C1 segment of cervical spinal cord (tissue), 14 donors: Measurements from ENCODE around the gene TBXA2R.
"Not testable (repeated sequence)": the region's sequence is repeated elsewhere in the genome, so short reads cannot be mapped to it uniquely, and the experiment has no call there.

Experiments
- DNase-seq, 14 donors: peaks; one replicate each; lab custom pipeline; 2025; lab: John Stamatoyannopoulos, UW

The TBXA2R gene

GRCh38 chr19:3606174-3606689 lies 443 bp downstream of the TBXA2R start:
- no peak for DNase-seq

DNA sequence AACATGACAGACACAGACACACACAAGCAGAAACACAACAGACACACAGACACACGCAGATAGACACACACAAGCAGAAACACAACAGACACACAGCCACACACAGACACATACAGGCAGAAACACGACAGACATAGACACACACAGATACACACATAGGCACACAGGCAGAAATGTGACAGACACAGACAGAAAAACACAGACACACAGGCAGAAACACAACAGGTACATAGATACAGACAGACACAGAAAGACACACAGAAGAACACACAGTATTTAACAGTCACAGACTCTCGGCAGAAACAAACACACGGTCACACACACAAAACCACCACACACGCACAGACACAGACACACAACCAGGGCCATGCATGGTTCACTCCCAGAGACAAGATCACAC lies 905 bp downstream of the TBXA2R start:
- no peak for DNase-seq

GRCh38 chr19:3605361-3605760 lies 1.3 kb downstream of the TBXA2R start:
- no peak for DNase-seq

- DNase-seq: no peak
Measured at GRCh38 chr19:3604987-3605343, 1.7 kb downstream of the TBXA2R start.

DNA sequence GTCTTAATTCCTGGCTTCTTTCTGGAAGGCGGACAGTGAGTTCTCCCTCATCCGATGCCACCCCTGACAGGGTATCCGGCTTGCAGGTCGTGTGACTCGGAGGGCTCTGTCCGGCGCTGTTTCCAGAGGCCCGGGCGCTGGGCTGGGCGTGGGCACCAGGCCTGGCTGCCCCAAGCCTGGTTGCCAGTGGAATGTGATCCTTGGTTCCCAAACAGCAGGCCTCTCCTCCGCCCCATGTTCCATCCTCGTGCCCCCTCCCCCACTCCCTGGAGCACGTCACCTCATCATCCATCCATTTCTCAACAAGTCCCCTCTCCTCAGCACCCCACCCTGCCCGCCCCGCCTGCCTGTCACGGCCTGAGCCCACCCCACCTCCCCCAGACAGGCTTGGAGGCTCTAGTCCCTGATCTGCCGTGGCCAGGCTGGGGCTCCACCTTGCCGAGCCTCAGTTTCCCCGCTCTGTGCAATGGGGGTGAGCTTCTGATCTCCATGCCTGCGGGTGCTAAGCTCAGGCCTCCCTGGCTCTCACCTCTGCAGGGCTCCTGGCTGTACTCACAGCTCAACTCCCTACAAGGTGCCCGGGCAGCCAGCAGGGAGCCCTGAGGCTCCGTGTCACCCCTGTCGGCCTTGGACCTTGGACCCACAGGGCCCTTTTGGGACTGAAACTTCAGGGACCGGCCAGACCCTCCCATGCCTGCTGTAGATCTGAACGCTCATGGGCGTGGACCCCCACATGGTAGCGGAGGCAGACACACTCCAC lies 2.3 kb downstream of the TBXA2R start:
- DNase-seq: no peak

GRCh38 chr19:3603121-3603811 lies 3.4 kb downstream of the TBXA2R start:
- DNase-seq: no peak

DNA sequence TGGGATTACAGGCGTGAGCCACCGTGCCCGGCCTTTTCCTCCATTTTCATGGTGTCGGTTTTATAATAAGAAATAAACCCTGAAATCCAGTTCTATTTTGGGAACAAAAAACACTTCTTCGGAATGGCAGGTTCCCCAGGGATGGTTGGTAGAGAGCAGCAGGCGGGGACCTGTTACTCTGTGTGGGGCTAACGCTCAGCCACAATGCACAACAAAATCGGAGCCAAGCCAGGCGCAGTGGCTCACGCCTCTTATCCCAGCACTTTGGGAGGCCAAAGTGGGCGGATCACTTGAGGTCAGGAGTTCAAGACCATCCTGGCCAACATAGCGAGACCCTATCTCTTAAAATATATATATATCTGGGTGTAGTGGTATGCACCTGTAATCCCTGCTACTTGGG lies 5.7 kb downstream of the TBXA2R start:
- no peak for DNase-seq

GRCh38 chr19:3599776-3600187 lies 6.9 kb downstream of the TBXA2R start:
- no peak for DNase-seq

GRCh38 chr19:3595521-3596061 lies 11.1 kb downstream of the TBXA2R start:
- no peak for DNase-seq

DNA sequence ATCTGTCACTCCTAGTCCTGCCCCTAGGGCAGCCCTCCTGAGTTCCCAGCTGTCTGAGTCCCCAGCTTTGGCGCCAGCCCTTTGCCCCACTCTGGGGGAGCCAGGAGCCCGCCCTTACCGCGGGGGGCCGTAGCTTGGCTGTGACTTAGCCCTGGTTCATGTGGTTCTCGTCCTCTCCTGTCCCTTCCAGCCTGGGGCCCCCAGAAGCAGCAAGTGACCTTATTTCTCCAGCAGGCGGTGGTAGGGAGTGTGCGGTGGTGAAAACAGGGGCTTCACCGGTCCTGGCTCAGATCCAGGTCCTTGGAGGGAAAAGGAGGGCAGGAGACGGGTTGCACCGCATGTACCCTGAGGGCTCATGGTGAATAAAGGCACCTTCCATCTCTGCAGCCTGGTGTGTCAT lies 13.5 kb downstream of the TBXA2R start:
- no peak for DNase-seq

DNA sequence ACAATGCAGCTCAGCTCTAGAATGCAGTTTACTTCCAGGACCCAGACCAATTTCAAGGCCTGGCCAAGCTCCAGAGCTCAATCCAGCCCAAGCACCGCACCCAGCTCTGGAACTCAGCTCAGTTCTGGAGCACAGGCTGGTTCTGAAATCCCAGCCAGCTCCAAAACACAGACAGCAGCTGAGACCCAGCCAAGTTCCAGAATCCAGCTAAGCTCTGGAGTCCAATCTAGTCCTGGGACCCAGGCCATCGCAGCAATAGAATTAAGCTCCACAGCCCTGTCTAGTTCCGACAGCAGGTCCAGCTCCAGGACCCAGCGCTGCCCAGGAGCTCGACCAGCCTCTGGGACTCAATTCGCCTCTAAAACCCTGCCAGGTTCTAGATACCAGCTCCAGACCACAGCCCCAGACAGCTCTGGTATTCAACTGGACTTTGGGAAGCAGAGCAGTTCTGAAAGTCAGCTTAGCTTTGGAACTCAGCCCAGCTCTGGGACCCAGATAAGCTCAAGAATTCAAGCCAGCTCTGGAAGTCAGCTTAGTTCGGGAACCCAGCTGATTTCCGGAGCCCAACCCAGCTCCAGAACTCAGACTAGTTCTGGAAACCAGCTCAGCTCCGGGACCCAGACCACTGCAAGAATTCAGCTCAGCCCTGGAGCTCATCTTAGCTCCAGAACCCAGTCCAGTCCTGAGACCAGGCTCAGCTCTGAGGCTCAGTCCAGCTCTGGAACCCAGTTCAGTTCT lies 14.6 kb downstream of the TBXA2R start:
- DNase-seq: no peak

DNA sequence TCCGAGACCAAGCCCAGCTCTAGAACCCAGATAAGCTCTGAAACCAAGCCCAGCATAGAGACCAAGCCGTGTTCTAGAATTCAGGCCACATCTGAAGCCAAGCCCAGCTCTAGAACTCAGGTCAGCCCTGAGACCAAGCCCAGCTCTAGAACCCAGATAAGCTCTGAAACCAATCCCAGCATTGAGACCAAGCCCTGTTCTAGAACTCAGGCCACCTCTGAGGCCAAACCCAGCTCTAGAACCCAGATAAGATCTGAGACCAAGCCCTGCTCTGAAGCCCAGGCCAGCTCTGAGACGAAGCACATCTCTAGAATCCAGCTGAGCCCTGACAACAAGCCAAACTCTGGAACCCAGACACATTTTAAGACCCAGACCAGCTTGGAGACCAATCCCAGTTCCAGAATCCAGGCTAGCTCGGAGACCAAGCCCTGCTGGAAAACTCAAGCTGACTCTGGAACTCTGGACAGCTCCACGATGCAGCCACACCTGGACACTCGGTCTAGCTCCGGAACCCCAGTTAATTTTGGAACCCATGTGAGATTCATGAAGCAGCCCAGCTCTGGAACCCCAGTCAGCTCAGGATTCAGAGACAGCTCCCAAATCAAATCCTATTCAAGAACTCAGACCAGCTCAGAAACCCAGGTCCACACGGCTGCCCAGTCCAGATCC lies 15.6 kb downstream of the TBXA2R start:
- no peak for DNase-seq

GRCh38 chr19:3589949-3590348 lies 16.7 kb downstream of the TBXA2R start:
- no peak for DNase-seq

DNA sequence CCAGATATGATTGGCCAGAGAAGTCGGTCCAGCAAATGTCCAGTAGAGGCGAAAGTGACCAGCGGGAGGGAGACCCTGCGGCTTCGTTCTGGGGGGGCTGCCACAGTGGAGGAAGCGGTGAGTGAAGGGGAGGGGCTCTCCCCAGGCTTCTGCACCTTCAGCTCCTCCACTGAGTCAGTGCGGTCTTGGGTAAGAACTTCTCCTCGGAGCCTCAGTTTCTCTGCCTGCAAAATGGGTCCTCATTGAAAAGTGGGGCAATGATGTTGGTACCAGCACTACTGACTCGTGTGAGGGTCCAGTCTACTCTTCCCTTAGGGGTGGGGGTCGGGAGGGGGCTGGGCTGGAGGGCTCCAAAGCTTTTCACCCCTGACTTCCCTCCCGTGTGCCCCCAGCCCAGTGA lies 17.2 kb downstream of the TBXA2R start:
- no peak for DNase-seq

GRCh38 chr19:3586707-3587346 lies 19.8 kb downstream of the TBXA2R start:
- DNase-seq: no peak

GRCh38 chr19:3586127-3586626 lies 20.5 kb downstream of the TBXA2R start:
- DNase-seq: no peak

GRCh38 chr19:3585301-3586126 lies 21.2 kb downstream of the TBXA2R start, which contains the start of gene GIPC3:
Gene GIPC3, plus strand, starts transcription at chr19:3585478. Its CDS starts 120 bp downstream, at chr19:3585598.
- DNase-seq: no peak

DNA sequence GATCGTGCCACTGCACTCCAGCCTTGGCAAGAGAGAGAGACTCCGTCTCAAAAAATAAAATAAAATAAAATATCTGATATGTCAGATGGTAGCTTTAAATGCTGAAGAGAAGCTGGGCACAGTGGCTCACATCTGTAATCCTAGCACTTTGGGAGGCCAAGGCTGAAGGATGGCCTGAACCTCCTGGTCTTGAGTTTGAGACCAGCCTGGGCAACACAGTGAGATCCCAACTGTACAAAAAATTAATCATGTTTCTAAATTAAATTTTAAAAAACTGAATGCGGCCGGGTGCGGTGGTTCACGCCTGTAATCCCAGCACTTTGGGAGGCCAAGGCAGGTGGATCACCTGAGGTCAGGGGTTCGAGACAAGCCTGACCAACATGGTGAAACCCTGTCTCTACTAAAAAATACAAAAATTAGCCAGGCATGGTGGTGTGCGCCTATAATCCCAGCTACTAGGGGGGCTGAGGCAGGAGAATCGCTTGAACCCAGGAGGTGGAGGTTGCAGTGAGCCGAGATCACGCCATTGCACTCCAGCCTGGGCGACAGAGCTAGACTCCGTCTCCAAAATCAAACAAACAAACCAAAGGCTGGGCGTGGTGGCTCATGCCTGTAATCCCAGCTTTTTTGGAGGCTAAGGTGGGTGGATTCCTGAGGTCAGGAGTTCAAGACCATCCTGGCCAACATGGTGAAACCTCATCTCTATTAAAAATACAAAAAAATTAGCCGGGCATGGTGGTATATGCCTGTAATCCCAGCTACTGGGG lies 22.5 kb downstream of the TBXA2R start:
- DNase-seq: not testable (repeated sequence)

DNA sequence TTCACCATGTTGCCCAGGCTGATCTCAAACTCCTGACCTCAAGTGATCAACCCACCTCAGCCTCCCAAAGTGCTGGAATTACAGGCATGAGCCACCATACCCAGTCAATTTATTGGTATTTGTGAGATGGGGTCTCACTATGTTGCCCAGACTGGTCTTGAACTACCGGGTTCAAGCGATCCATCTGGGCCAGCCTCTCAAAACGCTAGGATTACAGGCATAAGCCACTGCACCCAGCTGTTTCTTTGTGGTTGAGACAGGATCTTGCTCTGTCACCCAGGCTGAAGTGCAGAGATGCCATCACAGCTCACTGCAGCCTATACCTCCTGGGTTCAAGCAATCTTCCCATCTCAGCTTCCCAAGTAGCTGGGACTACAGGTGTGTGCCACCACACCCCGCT lies 24.9 kb downstream of the TBXA2R start:
- DNase-seq: not testable (repeated sequence)
